B cell (primary cell): ENCODE data around the gene ZFC3H1. TPM values are rescaled to one million over a fixed set of nuclear protein-coding genes. Genes with fewer than 3 reads are reported as not detected.

Experiments used
- ATAC-seq: fragments of 200-7000 bp; cut with Tn5 transposase; one replicate; pipeline ENCODE4 v1.10.0; 2021; ENCODE audit warnings: low read depth, mild to moderate bottlenecking, moderate number of reproducible peaks, moderate library complexity
- CTCF ChIA-PET: fragments of 350-600 bp; sonication (Branson Sonifier 250); formaldehyde crosslinking; loops from one replicate; lab custom pipeline; 2021; ENCODE audit warnings: antibody characterized with exemption, inconsistent platforms; lab: Charles Lee
- POLR2A ChIA-PET: fragments of 350-600 bp; sonication (Branson Sonifier 250); formaldehyde crosslinking; loops from one replicate; lab custom pipeline; 2021; ENCODE audit warnings: antibody characterized with exemption; lab: Charles Lee
- DNase-seq: peaks from one replicate; pipeline ENCODE4 v3.0.0; 2013
- H2AFZ ChIP-seq: 2 replicates; pipeline ENCODE4 v1.6.1; 2012; ENCODE audit warnings: mild to moderate bottlenecking, low read depth, low read length; ENCODE audit not compliant: insufficient read depth, poor library complexity, severe bottlenecking
- H3K27ac ChIP-seq, 2 donors: 1 replicate in 1 of 2; 2 replicates in 1 of 2; pipeline ENCODE4 v1.5.1; 2012 to 2013; ENCODE audit warnings: low read length in 2 of 2, mild to moderate bottlenecking in 2 of 2, moderate library complexity in 1 of 2
- H3K27me3 ChIP-seq, 4 experiments: fragments of 200-600 bp in 1 of 4; sonication (generic) in 1 of 4; replicated peaks in 1 of 4; 1 replicate in 2 of 4; 2 replicates in 2 of 4; pipeline versions ENCODE4 v1.6.1 to v1.7.0; 2013 to 2016; ENCODE audit warnings: low read length in 3 of 4, mild to moderate bottlenecking in 2 of 4, mixed read lengths in 1 of 4, moderate library complexity in 1 of 4; ENCODE audit not compliant: insufficient read depth in 4 of 4, control insufficient read depth in 3 of 4; ENCODE audit errors: control extremely low read depth in 1 of 4
- H3K36me3 ChIP-seq, 2 experiments: replicated peaks in 1 of 2; 1 replicate in 1 of 2; 2 replicates in 1 of 2; pipeline versions ENCODE4 v1.6.1 to v1.7.1; 2013; ENCODE audit warnings: low read length in 1 of 2; ENCODE audit not compliant: insufficient read depth in 2 of 2, control insufficient read depth in 1 of 2; ENCODE audit errors: control extremely low read depth in 1 of 2, extremely low read depth in 1 of 2
- H3K4me1 ChIP-seq, 2 donors: fragments of 200-600 bp in 1 of 2; sonication (generic) in 1 of 2; 1 replicate in 1 of 2; 2 replicates in 1 of 2; pipeline versions ENCODE4 v1.5.1 to v1.6.1; 2013 to 2017; ENCODE audit warnings: low read length in 2 of 2; ENCODE audit not compliant: control insufficient read depth in 2 of 2, insufficient read depth in 2 of 2
- H3K4me2 ChIP-seq: replicated peaks from 2 replicates; pipeline ENCODE3; 2012; ENCODE audit warnings: mild to moderate bottlenecking, low read depth, low read length; ENCODE audit not compliant: poor library complexity, severe bottlenecking
- H3K4me3 ChIP-seq, 5 experiments: fragments of 200-600 bp in 1 of 5; sonication (generic) in 1 of 5; 1 replicate in 3 of 5; 2 replicates in 2 of 5; pipeline versions ENCODE4 v1.5.1 to v1.7.0; 2011 to 2016; ENCODE audit warnings: low read length in 4 of 5, mild to moderate bottlenecking in 4 of 5, low read depth in 2 of 5, control low read depth in 1 of 5, moderate library complexity in 1 of 5; ENCODE audit not compliant: insufficient read depth in 1 of 5; ENCODE audit errors: control extremely low read depth in 1 of 5, extremely low read depth in 1 of 5
- H3K79me2 ChIP-seq: fragments of 200-600 bp; sonication (generic); one replicate; pipeline ENCODE4 v1.6.0; 2016; ENCODE audit warnings: low read length; ENCODE audit not compliant: control insufficient read depth, insufficient read depth
- H3K9ac ChIP-seq: fragments of 200-600 bp; sonication (generic); 2 replicates; pipeline ENCODE4 v1.6.1; 2017; ENCODE audit warnings: mild to moderate bottlenecking, low read length, moderate library complexity
- H3K9me3 ChIP-seq, 3 donors: one replicate each; pipeline versions ENCODE4 v1.6.1 to v1.7.1; 2013; ENCODE audit warnings: low read length in 2 of 3; ENCODE audit not compliant: control insufficient read depth in 2 of 3, insufficient read depth in 1 of 3; ENCODE audit errors: control extremely low read depth in 1 of 3
- H4K20me1 ChIP-seq: 2 replicates; pipeline ENCODE4 v1.6.0; 2012; ENCODE audit warnings: mild to moderate bottlenecking, low read length; ENCODE audit not compliant: insufficient read depth, control insufficient read depth, poor library complexity, severe bottlenecking
- H3K27ac Mint-ChIP-seq: one replicate; pipeline ENCODE4 v1.8.0; 2021; ENCODE audit warnings: mixed read lengths
- H3K27me3 Mint-ChIP-seq: one replicate; pipeline ENCODE4 v1.8.0; 2021; ENCODE audit warnings: mixed read lengths
- H3K4me1 Mint-ChIP-seq: one replicate; pipeline ENCODE4 v1.8.0; 2021; ENCODE audit warnings: mixed read lengths
- H3K4me3 Mint-ChIP-seq: one replicate; pipeline ENCODE4 v1.8.0; 2021; ENCODE audit warnings: mixed read lengths
- H3K9me3 Mint-ChIP-seq: one replicate; pipeline ENCODE4 v1.8.0; 2022; ENCODE audit warnings: mixed read lengths; ENCODE audit not compliant: insufficient read depth
- CTCF ChIP-seq: fragments of 200-600 bp; IDR thresholded peaks from one replicate; pipeline ENCODE4 v1.8.0; 2022; ENCODE audit warnings: antibody characterized with exemption, mild to moderate bottlenecking
- EZH2 ChIP-seq: IDR thresholded peaks from 2 replicates; pipeline ENCODE4 v1.6.1; 2012; ENCODE audit warnings: borderline replicate concordance, low read depth, mild to moderate bottlenecking, moderate library complexity, low read length; ENCODE audit not compliant: insufficient read depth, poor library complexity, severe bottlenecking
- WGBS: methylation state at CpG from one replicate; pipeline ENCODE4 v1.1.5; 2013; ENCODE audit warnings: missing lambda C conversion rate; ENCODE audit not compliant: insufficient coverage; 5-methylcytosine and 5-hydroxymethylcytosine counted together
- intact Hi-C: fragments of 100-400 bp; cut with micrococcal nuclease; formaldehyde crosslinking; loops from one replicate; pipeline ENCODE4 v1.10.0; 2022
- polyA plus RNA-seq: library from polyadenylated mRNA; depleted of rRNA; stranded (reverse); fragments of >200 nt; gene quantifications from 2 replicates; pipeline ENCODE4 v1.2.3, GENCODE V29; 2012
- total RNA-seq, 2 donors: library from RNA; stranded (reverse); fragments of 120-200 nt in 1 of 2; gene quantifications; 1 replicate in 1 of 2; 2 replicates in 1 of 2; pipeline versions ENCODE4 v1.2.3 to v1.2.4, GENCODE V29; 2013 to 2022

ZFC3H1 gene
- total and polyA plus RNA-seq, 2 donors (not counting 1 experiment from before 2014, with no cell fraction given), result 55.9 to 141 TPM

GRCh38 chr12:71626098-71626497, 37.5 kb downstream of the ZFC3H1 start:
- H3K4me3 Mint-ChIP-seq, result no peak overlapping the region

More at GRCh38 chr12:71626098-71626497, 37.5 kb downstream of the ZFC3H1 start:
- no peak overlapping the region for H3K4me3 ChIP-seq
- TF ChIP-seq EZH2 (no peak), CTCF (no peak)
- H3K27me3 Mint-ChIP-seq, result no peaks in the 10 kb centered on the region
- ATAC-seq (peak; percentile 14), DNase-seq (peak; percentile 63)
- POLR2A ChIA-PET, result interaction anchor here (0.6 kb wide), 1 partner anchor 241 kb away, joined by 3 read pairs; no protein-coding TSS in a partner anchor
- H3K79me2 ChIP-seq, result peaks cover 4% of the 10 kb centered on the region
- no peak overlapping the region for H3K9ac ChIP-seq
- intact Hi-C loops, result loop anchor here (1.0 to 5.0 kb wide), 2 partner anchors 36 to 121 kb away; partner anchors contain the start of genes THAP2 and ZFC3H1
- peak overlapping the region; percentile 5 for H3K27ac Mint-ChIP-seq
- H4K20me1 ChIP-seq, result no peaks in the 10 kb centered on the region
- H3K4me2 ChIP-seq, result peak overlapping the region; percentile 21
- H3K4me1 ChIP-seq, result peaks cover 0 to 7% of the 10 kb centered on the region in 2 donors
- H3K36me3 ChIP-seq, result peaks cover 31 to 84% of the 10 kb centered on the region in 2 experiments
- CTCF ChIA-PET, result interaction anchor here (0.8 to 3.1 kb wide), 8 partner anchors 9 to 221 kb away, joined by 3 to 28 read pairs (median 4); no protein-coding TSS in a partner anchor
- H3K27ac ChIP-seq, result peak overlapping the region in 1 of 2 donors; percentile 43
- no peaks in the 10 kb centered on the region for H3K9me3 ChIP-seq
- H2AFZ ChIP-seq, result no peak overlapping the region
- WGBS, result 0% methylated on average over 2 of the region's 5 CpGs
- no peaks in the 10 kb centered on the region for H3K27me3 ChIP-seq
- peaks cover 22% of the 10 kb centered on the region for H3K4me1 Mint-ChIP-seq
- no peaks in the 10 kb centered on the region for H3K9me3 Mint-ChIP-seq
